GM18502 (cell line): ENCODE measurements around the gene FAM161B.

Experiments used
- ATAC-seq: cut with Tn5 transposase; IDR thresholded peaks from one replicate; pipeline ENCODE4 v1.9.1; 2021; ENCODE audit warnings: mild to moderate bottlenecking; ENCODE audit not compliant: unreplicated experiment, poor library complexity

FAM161B gene

DNA sequence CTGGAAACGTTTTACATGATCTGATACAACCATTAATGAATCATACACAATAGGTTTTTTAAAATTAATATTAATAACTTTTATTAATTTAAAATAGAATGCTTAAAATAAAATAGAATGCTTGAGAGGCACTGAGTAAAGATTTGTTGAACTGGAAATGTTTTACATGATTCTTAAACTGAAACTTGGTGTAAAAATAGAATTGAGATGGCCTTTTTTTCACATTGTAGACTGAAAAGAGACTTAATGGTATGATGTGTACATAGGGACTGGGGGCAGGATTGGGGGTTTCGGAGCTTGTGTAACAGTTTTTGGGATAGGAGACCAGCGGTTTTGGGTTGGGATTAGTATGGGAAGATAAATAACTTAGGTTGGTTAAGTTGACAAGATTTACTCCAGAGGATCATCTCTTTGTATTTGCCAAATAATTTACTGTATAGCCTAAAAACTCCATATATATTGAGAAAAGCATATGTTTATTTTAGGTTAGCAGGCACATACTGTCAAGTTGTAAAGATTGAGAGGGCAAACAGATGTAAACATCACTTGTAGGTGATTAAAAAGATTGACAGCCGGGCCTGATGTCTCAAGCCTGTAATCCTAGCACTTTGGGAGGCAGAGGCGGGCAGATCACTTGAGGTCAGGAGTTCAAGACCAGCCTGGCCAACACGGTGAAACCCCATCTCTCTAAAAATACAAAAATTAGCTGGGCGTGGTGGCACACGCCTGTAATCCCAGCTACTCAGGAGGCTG, 65.3 kb downstream of the FAM161B start:
- no peak for ATAC-seq
